Measurements from ENCODE around the gene CGB3.
"Not testable (repeated sequence)": the region's sequence is repeated elsewhere in the genome, so short reads cannot be mapped to it uniquely, and the experiment has no call there.

Gene CGB3

DNA sequence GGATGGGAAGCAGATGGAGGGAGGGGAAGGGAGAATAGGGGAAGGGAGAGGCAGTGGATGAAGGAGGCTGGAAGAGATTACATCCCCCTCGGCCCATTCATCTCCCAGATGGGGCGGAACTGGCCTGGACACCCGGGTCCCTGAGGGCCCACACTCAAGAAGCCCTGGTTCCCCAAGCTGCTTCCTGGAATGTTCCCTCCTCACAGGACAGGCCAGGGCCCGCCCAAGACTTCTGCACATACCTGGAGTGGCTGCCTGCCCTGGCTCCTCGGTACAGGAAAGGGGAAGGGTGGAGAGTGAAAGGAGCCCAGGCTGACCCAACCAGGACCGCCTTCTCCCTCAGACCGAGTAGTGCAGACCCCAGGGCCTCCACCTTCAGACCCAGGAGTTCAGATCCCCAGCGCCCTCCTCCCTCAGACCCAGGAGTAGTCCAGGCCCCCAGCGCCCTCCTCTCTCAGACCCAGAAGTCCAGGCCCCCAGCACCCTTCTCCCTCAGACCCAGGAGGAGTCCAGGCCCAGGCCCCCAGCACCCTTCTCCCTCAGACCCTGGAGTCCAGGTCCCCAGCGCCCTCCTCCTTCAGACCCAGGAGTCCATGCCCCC is 40.0 kb upstream of the CGB3 start:
- TF ChIP-seq CTCF (conservative IDR thresholded peaks at IDR 0.05; ENCODE audit: low read length), result no peak
- no peak for DNase-seq (ENCODE audit: low read depth)
- peak overlapping the region; percentile 29 for H3K4me3 ChIP-seq (ENCODE audit: low read length)

DNA sequence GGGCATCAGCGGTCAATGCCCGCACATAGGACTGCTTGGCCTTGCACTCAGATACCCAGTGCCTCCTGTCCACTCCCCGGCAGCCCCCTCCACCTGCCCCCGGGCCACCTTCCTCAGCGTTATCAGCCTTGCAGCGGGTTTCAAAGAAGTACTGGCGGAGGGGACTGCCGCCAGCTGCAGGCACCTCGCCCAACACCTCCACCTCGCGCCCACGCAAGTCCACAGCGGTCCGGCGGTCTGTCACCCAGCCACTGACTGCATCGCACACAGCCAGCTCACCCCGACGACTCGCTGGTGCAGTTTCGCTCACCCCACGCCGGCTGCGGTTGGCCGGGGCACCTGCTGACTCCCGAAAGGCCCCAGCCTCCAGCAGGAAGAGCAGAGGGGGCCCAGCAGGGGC is 37.3 kb upstream of the CGB3 start:
- H3K4me3 ChIP-seq (ENCODE audit: low read length), result no peak overlapping the region
- no peak for DNase-seq (ENCODE audit: low read depth)
- TF ChIP-seq CTCF (conservative IDR thresholded peaks at IDR 0.05; ENCODE audit: low read length), result no peak

GRCh38 chr19:49061000-49061399 is 36.9 kb upstream of the CGB3 start:
- H3K4me3 ChIP-seq (ENCODE audit: low read length), result no peak overlapping the region
- no peak for TF ChIP-seq CTCF (conservative IDR thresholded peaks at IDR 0.05; ENCODE audit: low read length)
- no peak for DNase-seq (ENCODE audit: low read depth)

GRCh38 chr19:49059053-49059452 is 34.9 kb upstream of the CGB3 start:
- DNase-seq (ENCODE audit: low read depth), result no peak
- H3K4me3 ChIP-seq (ENCODE audit: low read length), result no peak overlapping the region
- no peak for TF ChIP-seq CTCF (conservative IDR thresholded peaks at IDR 0.05; ENCODE audit: low read length)

GRCh38 chr19:49058562-49058961 is 34.4 kb upstream of the CGB3 start:
- no peak overlapping the region for H3K4me3 ChIP-seq (ENCODE audit: low read length)
- no peak for TF ChIP-seq CTCF (conservative IDR thresholded peaks at IDR 0.05; ENCODE audit: low read length)
- peak; percentile 53 for DNase-seq (ENCODE audit: low read depth)

DNA sequence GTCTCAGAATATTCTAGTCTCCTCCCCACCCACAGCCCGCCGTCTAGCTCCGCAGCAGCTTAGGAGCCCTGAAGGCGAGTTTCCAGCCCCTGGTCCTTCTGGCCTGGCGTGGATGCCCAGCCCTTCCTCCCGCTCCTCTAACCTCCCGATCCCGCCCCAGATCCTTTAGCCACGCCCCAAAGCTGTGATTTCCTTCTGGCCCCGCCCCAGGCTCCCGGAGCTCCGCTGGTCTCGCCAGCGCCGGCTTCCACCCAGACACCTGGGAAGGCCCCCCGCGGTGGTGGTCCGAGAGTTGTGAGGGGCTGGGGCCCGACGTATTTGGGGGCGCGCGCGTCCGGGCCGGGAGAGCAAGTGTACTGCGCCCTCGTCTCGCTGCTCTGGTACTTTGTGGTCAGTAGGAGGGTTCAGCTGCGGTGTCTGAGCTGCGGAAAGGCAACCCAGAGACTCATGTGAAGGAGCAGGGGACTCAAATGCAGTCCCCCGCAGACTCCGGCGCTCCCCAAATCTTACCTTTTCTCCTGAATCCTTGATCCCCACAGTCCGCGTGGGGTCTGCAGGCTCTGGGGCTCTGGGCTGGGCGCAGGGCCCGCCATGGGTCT is 33.6 kb upstream of the CGB3 start, which contains the start of gene CGB7:
TSS of gene CGB7 (minus strand) at position 114 of the 599 bp plus-strand sequence. CDS start 2,374 bp downstream, outside the sequence.
- H3K4me3 ChIP-seq (ENCODE audit: low read length), result peak within 1 kb of the TSS; percentile 65
- TF ChIP-seq CTCF (conservative IDR thresholded peaks at IDR 0.05; ENCODE audit: low read length), result no peak
- DNase-seq (ENCODE audit: low read depth), result peak; percentile 56

DNA sequence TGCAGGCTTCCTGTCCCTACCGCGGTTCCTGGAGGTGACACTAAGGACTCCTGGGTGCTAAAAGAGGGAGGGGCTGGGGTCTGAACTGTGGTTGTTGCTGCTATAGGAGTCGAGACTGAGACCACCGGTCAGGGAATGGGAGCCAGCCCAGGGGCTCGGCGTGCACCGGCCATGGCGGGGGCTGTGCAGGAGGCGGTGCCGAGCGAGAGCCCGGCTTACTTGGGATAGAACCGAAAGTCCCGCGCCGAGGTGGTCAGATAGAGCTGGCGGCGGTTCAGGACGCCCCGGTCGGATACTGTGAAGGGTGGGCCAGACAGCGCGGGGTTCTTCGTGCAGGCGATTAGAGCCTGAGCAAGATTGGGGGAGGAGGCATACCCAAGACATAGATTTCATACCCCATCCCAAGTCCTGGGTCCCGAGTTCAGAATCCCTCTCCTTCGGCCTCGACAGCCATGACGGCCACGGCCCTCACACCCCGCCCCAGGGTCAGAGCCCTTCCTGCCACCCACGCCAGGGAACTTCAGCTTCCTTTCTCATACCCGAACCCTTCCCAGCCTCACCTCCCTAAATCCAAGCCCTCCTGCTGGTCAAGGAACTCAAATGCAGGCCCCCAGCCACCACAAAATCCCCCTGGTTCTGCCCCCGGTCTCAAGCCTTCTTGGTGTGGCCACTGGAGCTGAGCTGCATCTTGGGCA is 32.9 kb upstream of the CGB3 start:
- DNase-seq (ENCODE audit: low read depth), result not testable (repeated sequence)
- peak overlapping the region; percentile 65 for H3K4me3 ChIP-seq (ENCODE audit: low read length)
